Esophagus squamous epithelium (tissue), 4 donors: ENCODE measurements around the gene GBP4.

ENCODE experiments used
- POLR2A ChIP-seq, 4 donors: fragments of 450-650 bp; IDR thresholded peaks; one replicate each; pipeline ENCODE4 v1.6.1; 2017; ENCODE audit warnings: antibody characterized with exemption in 4 of 4, mild to moderate bottlenecking in 4 of 4, moderate library complexity in 3 of 4
- TF ChIP-seq, protein P1 (sequence below), 6 experiments: fragments of 450-650 bp in 4 of 6; fragments of 200-600 bp in 2 of 6; sonication (generic) in 2 of 6; IDR thresholded peaks; one replicate each; pipeline ENCODE4 v1.5.1; 2016 to 2019; ENCODE audit warnings: antibody characterized with exemption in 6 of 6, mild to moderate bottlenecking in 4 of 6, moderate library complexity in 4 of 6

DNA sequence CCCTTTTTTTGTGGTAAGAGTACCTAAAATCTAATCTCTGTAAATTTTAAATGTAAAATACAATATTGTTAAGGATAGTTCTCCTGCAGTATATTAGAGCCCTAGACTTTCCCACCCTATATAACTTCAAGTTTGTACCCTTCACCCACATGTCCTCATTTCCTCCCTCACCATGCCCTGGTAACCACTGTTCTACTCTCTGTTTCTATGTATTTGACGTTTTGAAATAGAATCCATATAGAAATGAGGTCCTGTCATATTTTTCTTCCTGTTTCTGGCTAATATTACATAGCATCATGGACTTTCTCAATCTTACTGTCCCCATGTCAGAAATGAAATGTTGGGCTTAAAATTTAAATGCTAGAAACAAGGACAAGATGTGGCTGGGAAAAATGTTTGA is 47.7 kb downstream of the GBP4 start:
- TF ChIP-seq, protein P1, sequence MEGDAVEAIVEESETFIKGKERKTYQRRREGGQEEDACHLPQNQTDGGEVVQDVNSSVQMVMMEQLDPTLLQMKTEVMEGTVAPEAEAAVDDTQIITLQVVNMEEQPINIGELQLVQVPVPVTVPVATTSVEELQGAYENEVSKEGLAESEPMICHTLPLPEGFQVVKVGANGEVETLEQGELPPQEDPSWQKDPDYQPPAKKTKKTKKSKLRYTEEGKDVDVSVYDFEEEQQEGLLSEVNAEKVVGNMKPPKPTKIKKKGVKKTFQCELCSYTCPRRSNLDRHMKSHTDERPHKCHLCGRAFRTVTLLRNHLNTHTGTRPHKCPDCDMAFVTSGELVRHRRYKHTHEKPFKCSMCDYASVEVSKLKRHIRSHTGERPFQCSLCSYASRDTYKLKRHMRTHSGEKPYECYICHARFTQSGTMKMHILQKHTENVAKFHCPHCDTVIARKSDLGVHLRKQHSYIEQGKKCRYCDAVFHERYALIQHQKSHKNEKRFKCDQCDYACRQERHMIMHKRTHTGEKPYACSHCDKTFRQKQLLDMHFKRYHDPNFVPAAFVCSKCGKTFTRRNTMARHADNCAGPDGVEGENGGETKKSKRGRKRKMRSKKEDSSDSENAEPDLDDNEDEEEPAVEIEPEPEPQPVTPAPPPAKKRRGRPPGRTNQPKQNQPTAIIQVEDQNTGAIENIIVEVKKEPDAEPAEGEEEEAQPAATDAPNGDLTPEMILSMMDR (IDR thresholded peaks at IDR 0.05): no peak
- no peak for TF ChIP-seq POLR2A (IDR thresholded peaks at IDR 0.05)
